ENCODE results near the gene CCK. TPM values are rescaled to one million over a fixed set of nuclear protein-coding genes. Genes with fewer than 3 reads are reported as not detected.

Gene CCK
- total RNA-seq, 1 experiment from 2014 or later: not detected

DNA sequence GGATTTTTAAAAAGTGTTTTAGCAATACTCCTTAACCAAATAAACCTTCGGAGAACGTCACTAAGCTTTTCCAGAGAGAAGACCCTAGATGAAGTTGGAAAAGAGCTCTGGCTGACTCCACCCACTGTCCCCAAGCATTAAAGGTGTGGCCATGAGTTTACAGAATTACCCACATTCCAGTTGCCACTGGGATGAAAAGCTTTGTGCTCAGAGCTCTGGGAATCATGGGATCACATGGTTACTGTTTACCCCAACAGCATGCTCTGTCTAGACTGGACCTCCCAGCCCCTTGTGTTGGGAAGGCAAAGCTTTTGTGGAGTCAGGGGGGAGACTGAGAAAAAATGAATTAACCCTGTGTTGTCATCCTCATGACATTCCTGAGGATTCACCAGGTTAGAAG lies 55.3 kb downstream of the CCK start:
- Histone ChIP-seq H3K9me3 (replicated peaks) (no peaks in the 10 kb centered on the region), H3K4me3 (no peak overlapping the region), H3K27ac (no peak overlapping the region), H3K27me3 (replicated peaks) (no peaks in the 10 kb centered on the region), H3K36me3 (no peaks in the 10 kb centered on the region; the same call in 1 of the 2 replicates), H3K4me1 (replicated peaks) (peaks cover 11% of the 10 kb centered on the region)
- no peak for DNase-seq (ENCODE audit: low read depth in 1 of 2, low spot score in 2 of 2)

GRCh38 chr3:42209917-42210316 lies 56.1 kb downstream of the CCK start:
- no peak for DNase-seq (ENCODE audit: low read depth in 1 of 2, low spot score in 2 of 2)
- Histone ChIP-seq H3K4me1 (replicated peaks) (peaks cover 7% of the 10 kb centered on the region), H3K4me3 (no peak overlapping the region), H3K27me3 (replicated peaks) (no peaks in the 10 kb centered on the region), H3K36me3 (no peaks in the 10 kb centered on the region; the same call in 1 of the 2 replicates), H3K27ac (no peak overlapping the region), H3K9me3 (replicated peaks) (no peaks in the 10 kb centered on the region)

Other genes with a start within 250 kb of the CCK start
- gene TRAK1, start 174.8 kb downstream of the CCK start, total RNA-seq (2014; rRNA removed; shearing (Covaris generic)): 8.1 and 15.4 TPM in 2 replicates
- not detected in 2 replicates for gene LYZL4, start 144.4 kb upstream of the CCK start, total RNA-seq (2014; rRNA removed; shearing (Covaris generic))
- gene VIPR1, start 236.5 kb upstream of the CCK start, total RNA-seq (2014; rRNA removed; shearing (Covaris generic)): not detected in 2 replicates

Data from SJSA1 (cell line).